ENCODE results near the gene MAEA.

MAEA gene

GRCh38 chr4:1336088-1336491 is 46.4 kb downstream of the MAEA start:
- DNase-seq, result no peak
- H3K36me3 ChIP-seq, result peaks cover 72% of the 10 kb centered on the region

GRCh38 chr4:1337376-1337831 is 47.7 kb downstream of the MAEA start:
- no peak overlapping the region for H3K4me3 ChIP-seq (ENCODE audit: low read depth, low read length)
- no peak for TF ChIP-seq CTCF (IDR thresholded peaks at IDR 0.05; ENCODE audit: low read depth, low read length)
- DNase-seq, result no peak
- H3K27me3 ChIP-seq (ENCODE audit: insufficient read depth, low read depth, severe bottlenecking), result no peaks in the 10 kb centered on the region
- no peaks in the 10 kb centered on the region for H3K9me3 ChIP-seq (ENCODE audit: severe bottlenecking)
- no peak overlapping the region for H3K27ac ChIP-seq
- H3K36me3 ChIP-seq, result peaks cover 69% of the 10 kb centered on the region

More at GRCh38 chr4:1336088-1336491, 46.4 kb downstream of the MAEA start:
- H3K9me3 ChIP-seq (ENCODE audit: severe bottlenecking), result no peaks in the 10 kb centered on the region
- no peaks in the 10 kb centered on the region for H3K27me3 ChIP-seq (ENCODE audit: insufficient read depth, low read depth, severe bottlenecking)
- no peak overlapping the region for H3K4me3 ChIP-seq (ENCODE audit: low read depth, low read length)
- H3K27ac ChIP-seq, result no peak overlapping the region
- no peak for TF ChIP-seq CTCF (IDR thresholded peaks at IDR 0.05; ENCODE audit: low read depth, low read length)

- DNase-seq, result no peak
- Histone ChIP-seq H3K36me3 (peaks cover 62% of the 10 kb centered on the region), H3K9me3 (ENCODE audit: severe bottlenecking) (no peaks in the 10 kb centered on the region), H3K27me3 (ENCODE audit: insufficient read depth, low read depth, severe bottlenecking) (no peaks in the 10 kb centered on the region), H3K27ac (no peak overlapping the region), H3K4me3 (ENCODE audit: low read depth, low read length) (no peak overlapping the region)
- TF ChIP-seq CTCF (IDR thresholded peaks at IDR 0.05; ENCODE audit: low read depth, low read length), result no peak
These were observed 48.5 kb downstream of the MAEA start for GRCh38 chr4:1337951-1338751.

- no peaks in the 10 kb centered on the region for H3K9me3 ChIP-seq (ENCODE audit: severe bottlenecking)
- no peak for TF ChIP-seq CTCF (IDR thresholded peaks at IDR 0.05; ENCODE audit: low read depth, low read length)
- H3K27me3 ChIP-seq (ENCODE audit: insufficient read depth, low read depth, severe bottlenecking), result no peaks in the 10 kb centered on the region
- no peak for DNase-seq
- H3K27ac ChIP-seq, result no peak overlapping the region
- H3K4me3 ChIP-seq (ENCODE audit: low read depth, low read length), result no peak overlapping the region
- H3K36me3 ChIP-seq, result peaks cover 59% of the 10 kb centered on the region
These were observed 49.2 kb downstream of the MAEA start for GRCh38 chr4:1338752-1339414.

GRCh38 chr4:1339489-1339888 is 49.8 kb downstream of the MAEA start:
- Histone ChIP-seq H3K27ac (no peak overlapping the region), H3K9me3 (ENCODE audit: severe bottlenecking) (no peaks in the 10 kb centered on the region), H3K36me3 (peaks cover 55% of the 10 kb centered on the region), H3K27me3 (ENCODE audit: insufficient read depth, low read depth, severe bottlenecking) (no peaks in the 10 kb centered on the region), H3K4me3 (ENCODE audit: low read depth, low read length) (no peak overlapping the region)
- DNase-seq, result no peak
- no peak for TF ChIP-seq CTCF (IDR thresholded peaks at IDR 0.05; ENCODE audit: low read depth, low read length)

All from WERI-Rb-1 (cell line).